HEK293 (cell line): ENCODE results near the gene TACR2.

Source experiments
- WT1 ChIP-seq: fragments of 450-650 bp; formaldehyde crosslinking; IDR thresholded peaks from 2 replicates; pipeline ENCODE4 v1.5.1; 2016; ENCODE audit warnings: missing biosample characterization, missing genetic modification characterization
- ZNF768 ChIP-seq: fragments of 450-650 bp; formaldehyde crosslinking; IDR thresholded peaks from 2 replicates; pipeline ENCODE4 v1.5.1; 2018; ENCODE audit warnings: missing biosample characterization, mild to moderate bottlenecking, missing genetic modification characterization

- TF ChIP-seq WT1 (tag by site-specific recombination) (no peak), ZNF768 (tag by site-specific recombination) (no peak)
These were observed 26.8 kb downstream of the TACR2 start for GRCh38 chr10:69389827-69390490.
